SK-N-SH (cell line): ENCODE measurements around the gene SUN2.

Experiments used
- CTCF ChIP-seq: fragments of 200-600 bp; sonication (generic); IDR thresholded peaks from 2 replicates; pipeline ENCODE4 v1.6.1; 2017; ENCODE audit warnings: antibody characterized with exemption, mild to moderate bottlenecking, moderate library complexity
- ELF1 ChIP-seq: IDR thresholded peaks from 2 replicates; pipeline ENCODE4 v1.4.0; 2012
- EP300 ChIP-seq, 2 experiments: IDR thresholded peaks; 2 replicates each; pipeline versions ENCODE4 v1.4.0 to v1.6.1; 2012; ENCODE audit warnings: borderline replicate concordance in 1 of 2, low read depth in 1 of 2, low read length in 1 of 2
- TAF1 ChIP-seq: IDR thresholded peaks from 2 replicates; pipeline ENCODE4 v1.6.1; 2012; ENCODE audit warnings: low read depth, mild to moderate bottlenecking, low read length, moderate library complexity, borderline replicate concordance

GRCh38 chr22:38706101-38706900, 49.5 kb downstream of the SUN2 start:
- TF ChIP-seq ELF1 (no peak), EP300 (IDR thresholded peaks at IDR 0.05; ENCODE audit: borderline replicate concordance in 1 of 2, low read depth in 1 of 2, low read length in 1 of 2) (no peak), CTCF (no peak), TAF1 (no peak)
